ENCODE measurements around the gene GFI1.
"Not testable (repeated sequence)": the region's sequence is repeated elsewhere in the genome, so short reads cannot be mapped to it uniquely, and the experiment has no call there.

The GFI1 gene

DNA sequence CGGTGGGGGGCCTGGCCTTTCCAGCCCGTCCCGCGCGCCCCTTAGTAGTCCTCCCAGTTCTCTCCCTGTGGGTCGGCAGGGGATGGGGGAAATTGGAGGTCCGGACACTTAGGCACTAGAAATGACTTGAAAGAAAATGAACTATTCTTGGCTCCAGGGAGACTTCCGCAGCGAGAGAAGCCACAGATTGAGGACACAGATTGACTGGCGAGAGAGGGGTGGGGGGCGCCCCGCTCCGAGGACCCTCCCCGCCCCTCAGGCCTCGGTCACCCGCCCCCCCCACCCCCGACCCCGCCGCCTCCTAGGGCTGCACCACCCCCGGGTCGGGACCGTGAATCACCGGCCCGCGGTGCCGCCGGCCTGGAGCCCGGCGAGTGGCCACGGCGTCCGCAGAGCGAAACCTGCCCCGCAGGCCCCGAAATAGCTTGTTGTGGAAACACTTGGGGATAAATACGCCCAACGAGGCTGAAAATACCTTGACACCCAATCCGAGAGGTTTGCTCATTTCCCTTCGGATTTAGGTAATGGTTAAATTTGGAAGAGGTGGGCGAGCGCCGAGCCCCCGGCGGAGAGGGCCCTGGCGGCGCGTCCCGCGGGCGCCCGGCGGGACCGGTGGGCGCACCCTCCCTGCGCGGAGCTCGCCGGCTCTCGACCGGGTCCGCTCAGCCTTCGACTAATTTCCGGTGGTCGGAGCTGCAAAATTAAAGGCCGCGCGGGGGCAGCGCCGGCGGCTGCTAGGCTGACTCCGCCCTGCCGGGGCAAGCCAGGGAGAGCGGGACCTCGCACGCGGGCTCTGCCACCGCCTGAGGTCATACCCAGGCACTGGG, at the start of gene GFI1:
Gene GFI1, minus strand, starts transcription at position 675 of the 827 bp plus-strand sequence. CDS start 3,438 bp downstream, outside the sequence.
- Histone ChIP-seq H3K4me1 (ENCODE audit: insufficient read depth, poor library complexity, severe bottlenecking) (no peaks in the 10 kb centered on the region), H3K36me3 (ENCODE audit: low read depth) (no peaks in the 10 kb centered on the region), H3K9me3 (ENCODE audit: severe bottlenecking) (no peaks in the 10 kb centered on the region), H3K4me3 (ENCODE audit: severe bottlenecking) (peak within 1 kb of the TSS; percentile 11), H3K27ac (ENCODE audit: poor library complexity, severe bottlenecking) (no peak within 1 kb of the TSS), H3K27me3 (ENCODE audit: insufficient read depth, poor library complexity, severe bottlenecking) (peaks cover 79% of the 10 kb centered on the region)
- TF ChIP-seq, protein P1, sequence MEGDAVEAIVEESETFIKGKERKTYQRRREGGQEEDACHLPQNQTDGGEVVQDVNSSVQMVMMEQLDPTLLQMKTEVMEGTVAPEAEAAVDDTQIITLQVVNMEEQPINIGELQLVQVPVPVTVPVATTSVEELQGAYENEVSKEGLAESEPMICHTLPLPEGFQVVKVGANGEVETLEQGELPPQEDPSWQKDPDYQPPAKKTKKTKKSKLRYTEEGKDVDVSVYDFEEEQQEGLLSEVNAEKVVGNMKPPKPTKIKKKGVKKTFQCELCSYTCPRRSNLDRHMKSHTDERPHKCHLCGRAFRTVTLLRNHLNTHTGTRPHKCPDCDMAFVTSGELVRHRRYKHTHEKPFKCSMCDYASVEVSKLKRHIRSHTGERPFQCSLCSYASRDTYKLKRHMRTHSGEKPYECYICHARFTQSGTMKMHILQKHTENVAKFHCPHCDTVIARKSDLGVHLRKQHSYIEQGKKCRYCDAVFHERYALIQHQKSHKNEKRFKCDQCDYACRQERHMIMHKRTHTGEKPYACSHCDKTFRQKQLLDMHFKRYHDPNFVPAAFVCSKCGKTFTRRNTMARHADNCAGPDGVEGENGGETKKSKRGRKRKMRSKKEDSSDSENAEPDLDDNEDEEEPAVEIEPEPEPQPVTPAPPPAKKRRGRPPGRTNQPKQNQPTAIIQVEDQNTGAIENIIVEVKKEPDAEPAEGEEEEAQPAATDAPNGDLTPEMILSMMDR (IDR thresholded peaks at IDR 0.05; ENCODE audit: poor library complexity, severe bottlenecking), result no peak
- DNase-seq (ENCODE audit: low spot score), result no peak
- ATAC-seq (ENCODE audit: low read depth), result no peak

GRCh38 chr1:92532371-92532770, 45.6 kb upstream of the GFI1 start:
- ATAC-seq (ENCODE audit: low read depth); H3K4me1 ChIP-seq (ENCODE audit: insufficient read depth, poor library complexity, severe bottlenecking); H3K27me3 ChIP-seq (ENCODE audit: insufficient read depth, poor library complexity, severe bottlenecking); H3K9me3 ChIP-seq (ENCODE audit: severe bottlenecking); DNase-seq (ENCODE audit: low spot score); H3K4me3 ChIP-seq (ENCODE audit: severe bottlenecking); H3K36me3 ChIP-seq (ENCODE audit: low read depth); H3K27ac ChIP-seq (ENCODE audit: poor library complexity, severe bottlenecking): not testable (repeated sequence)

GRCh38 chr1:92531939-92532338, 45.2 kb upstream of the GFI1 start:
- not testable (repeated sequence) for DNase-seq (ENCODE audit: low spot score); H3K27ac ChIP-seq (ENCODE audit: poor library complexity, severe bottlenecking); H3K27me3 ChIP-seq (ENCODE audit: insufficient read depth, poor library complexity, severe bottlenecking); H3K4me1 ChIP-seq (ENCODE audit: insufficient read depth, poor library complexity, severe bottlenecking); H3K36me3 ChIP-seq (ENCODE audit: low read depth); H3K4me3 ChIP-seq (ENCODE audit: severe bottlenecking); H3K9me3 ChIP-seq (ENCODE audit: severe bottlenecking); ATAC-seq (ENCODE audit: low read depth)

DNA sequence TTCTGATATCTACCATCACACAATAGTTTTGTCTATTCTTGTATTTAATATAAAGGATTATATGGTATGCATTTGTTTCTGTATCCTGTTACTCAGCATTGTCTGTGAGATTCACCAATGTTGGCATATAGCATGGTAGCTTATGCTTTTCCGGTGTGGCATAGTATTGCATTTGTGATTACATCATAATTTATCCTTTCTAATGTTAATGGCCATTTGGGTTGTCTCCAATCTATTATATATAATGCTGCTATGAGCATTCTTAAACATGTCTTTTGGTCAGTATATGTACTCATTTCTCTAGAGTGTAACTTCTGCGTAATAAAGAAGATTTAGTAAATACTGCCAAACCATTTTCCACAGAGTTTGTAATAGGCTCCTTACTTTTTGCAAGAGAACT, 40.9 kb upstream of the GFI1 start:
- H3K27me3 ChIP-seq (ENCODE audit: insufficient read depth, poor library complexity, severe bottlenecking), result no peaks in the 10 kb centered on the region
- H3K9me3 ChIP-seq (ENCODE audit: severe bottlenecking), result no peaks in the 10 kb centered on the region
- no peak for ATAC-seq (ENCODE audit: low read depth)
- H3K27ac ChIP-seq (ENCODE audit: poor library complexity, severe bottlenecking), result no peak overlapping the region
- DNase-seq (ENCODE audit: low spot score), result no peak
- TF ChIP-seq, protein P1 (IDR thresholded peaks at IDR 0.05; ENCODE audit: poor library complexity, severe bottlenecking), result no peak
- H3K36me3 ChIP-seq (ENCODE audit: low read depth), result no peaks in the 10 kb centered on the region
- no peak overlapping the region for H3K4me3 ChIP-seq (ENCODE audit: severe bottlenecking)
- no peaks in the 10 kb centered on the region for H3K4me1 ChIP-seq (ENCODE audit: insufficient read depth, poor library complexity, severe bottlenecking)

GRCh38 chr1:92524944-92525590, 38.3 kb upstream of the GFI1 start:
- H3K9me3 ChIP-seq (ENCODE audit: severe bottlenecking); H3K36me3 ChIP-seq (ENCODE audit: low read depth); DNase-seq (ENCODE audit: low spot score); H3K4me3 ChIP-seq (ENCODE audit: severe bottlenecking); H3K27ac ChIP-seq (ENCODE audit: poor library complexity, severe bottlenecking); H3K27me3 ChIP-seq (ENCODE audit: insufficient read depth, poor library complexity, severe bottlenecking); ATAC-seq (ENCODE audit: low read depth); H3K4me1 ChIP-seq (ENCODE audit: insufficient read depth, poor library complexity, severe bottlenecking): not testable (repeated sequence)

DNA sequence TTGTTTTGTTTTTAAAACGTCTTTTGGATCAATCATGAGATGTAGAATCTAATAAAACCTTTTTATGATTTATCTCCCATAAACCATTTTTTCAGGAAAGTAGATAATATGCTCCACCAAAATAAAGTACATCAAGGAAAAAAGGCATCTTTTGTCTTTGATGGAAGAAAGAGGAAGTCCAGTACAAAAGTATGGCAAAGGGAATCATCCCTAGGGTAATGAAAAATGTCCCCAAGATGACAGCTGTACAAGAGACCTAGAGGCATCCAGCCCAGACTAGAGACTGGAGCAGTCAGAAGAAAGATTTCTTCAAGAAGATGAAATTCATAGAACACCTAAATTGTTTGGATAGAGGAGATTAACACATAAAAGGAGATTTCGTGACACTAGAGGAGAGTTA, 32.3 kb upstream of the GFI1 start:
- Histone ChIP-seq H3K27ac (ENCODE audit: poor library complexity, severe bottlenecking) (no peak overlapping the region), H3K27me3 (ENCODE audit: insufficient read depth, poor library complexity, severe bottlenecking) (no peaks in the 10 kb centered on the region), H3K4me3 (ENCODE audit: severe bottlenecking) (no peak overlapping the region), H3K4me1 (ENCODE audit: insufficient read depth, poor library complexity, severe bottlenecking) (no peaks in the 10 kb centered on the region), H3K36me3 (ENCODE audit: low read depth) (no peaks in the 10 kb centered on the region), H3K9me3 (ENCODE audit: severe bottlenecking) (no peaks in the 10 kb centered on the region)
- TF ChIP-seq, protein P1 (IDR thresholded peaks at IDR 0.05; ENCODE audit: poor library complexity, severe bottlenecking), result no peak
- no peak for DNase-seq (ENCODE audit: low spot score)
- ATAC-seq (ENCODE audit: low read depth), result no peak

Data from RWPE2 (cell line).